OCI-M2 (cell line): ENCODE data around the gene PLEKHM3.
"Not testable (repeated sequence)": the region's sequence is repeated elsewhere in the genome, so short reads cannot be mapped to it uniquely, and the experiment has no call there.

Experiments used
- DNase-seq: peaks from one replicate; lab custom pipeline; 2025; ENCODE audit not compliant: unreplicated experiment; lab: John Stamatoyannopoulos, UW

PLEKHM3 gene

GRCh38 chr2:207831584-207832248 is 193.6 kb downstream of the PLEKHM3 start:
- no peak for DNase-seq

- DNase-seq: no peak
Measured at GRCh38 chr2:207830778-207831438, 194.4 kb downstream of the PLEKHM3 start.

GRCh38 chr2:207828361-207829057 is 196.8 kb downstream of the PLEKHM3 start:
- DNase-seq: no peak

GRCh38 chr2:207825978-207826377 is 199.3 kb downstream of the PLEKHM3 start:
- DNase-seq: no peak

GRCh38 chr2:207825045-207825954 is 200.0 kb downstream of the PLEKHM3 start:
- DNase-seq: no peak

GRCh38 chr2:207823865-207824264 is 201.5 kb downstream of the PLEKHM3 start:
- DNase-seq: no peak

GRCh38 chr2:207819839-207820784 is 205.2 kb downstream of the PLEKHM3 start:
- no peak for DNase-seq

- no peak for DNase-seq
Measured at GRCh38 chr2:207819021-207819797, 206.1 kb downstream of the PLEKHM3 start.

GRCh38 chr2:207816546-207816945 is 208.8 kb downstream of the PLEKHM3 start:
- no peak for DNase-seq

GRCh38 chr2:207815254-207815653 is 210.1 kb downstream of the PLEKHM3 start:
- no peak for DNase-seq

- no peak for DNase-seq
Measured at GRCh38 chr2:207813942-207814341, 211.4 kb downstream of the PLEKHM3 start.

- DNase-seq: no peak
Measured at GRCh38 chr2:207813221-207813916, 212.0 kb downstream of the PLEKHM3 start.

- no peak for DNase-seq
Measured at GRCh38 chr2:207812726-207813080, 212.6 kb downstream of the PLEKHM3 start.

- DNase-seq: no peak
Measured at GRCh38 chr2:207812058-207812725, 213.1 kb downstream of the PLEKHM3 start.

- not testable (repeated sequence) for DNase-seq
Measured at GRCh38 chr2:207811658-207812057, 213.7 kb downstream of the PLEKHM3 start.

- no peak for DNase-seq
Measured at GRCh38 chr2:207810200-207810788, 215.0 kb downstream of the PLEKHM3 start.

- no peak for DNase-seq
Measured at GRCh38 chr2:207808119-207808518, 217.2 kb downstream of the PLEKHM3 start.

- DNase-seq: no peak
Measured at GRCh38 chr2:207807516-207807915, 217.8 kb downstream of the PLEKHM3 start.
